ENCODE data around the gene LIN52. TPM values are rescaled to one million over a fixed set of nuclear protein-coding genes. Genes with fewer than 3 reads are reported as not detected.

Gene LIN52
- total RNA-seq, 6 experiments from 2014 or later: 9.8 to 12.1 (median 10.1) TPM

- Mint-ChIP-seq H3K36me3 (ENCODE audit: low read depth) (no peaks in the 10 kb centered on the region), H3K27me3 (ENCODE audit: insufficient read depth) (peaks cover 32% of the 10 kb centered on the region), H3K4me3 (no peak overlapping the region), H3K27ac (no peak overlapping the region), H3K4me1 (ENCODE audit: low read depth) (no peaks in the 10 kb centered on the region), H3K9me3 (no peaks in the 10 kb centered on the region)
- DNase-seq: no peak
- no peak for TF ChIP-seq CTCF (IDR thresholded peaks at IDR 0.05)
Observed at GRCh38 chr14:74219277-74220205, 134.8 kb downstream of the LIN52 start.

- H3K27ac Mint-ChIP-seq: no peak overlapping the region
- TF ChIP-seq CTCF (IDR thresholded peaks at IDR 0.05): no peak
- no peak overlapping the region for H3K4me3 Mint-ChIP-seq
- H3K27me3 Mint-ChIP-seq (ENCODE audit: insufficient read depth): peaks cover 32% of the 10 kb centered on the region
- no peaks in the 10 kb centered on the region for H3K9me3 Mint-ChIP-seq
- no peak for DNase-seq
- no peaks in the 10 kb centered on the region for H3K4me1 Mint-ChIP-seq (ENCODE audit: low read depth)
- H3K36me3 Mint-ChIP-seq (ENCODE audit: low read depth): no peaks in the 10 kb centered on the region
Observed at GRCh38 chr14:74220991-74221390, 136.2 kb downstream of the LIN52 start.

- H3K27ac Mint-ChIP-seq: no peak overlapping the region
- DNase-seq: no peak
- TF ChIP-seq CTCF (IDR thresholded peaks at IDR 0.05): no peak
- no peaks in the 10 kb centered on the region for H3K9me3 Mint-ChIP-seq
- peaks cover 31% of the 10 kb centered on the region for H3K27me3 Mint-ChIP-seq (ENCODE audit: insufficient read depth)
- H3K4me3 Mint-ChIP-seq: no peak overlapping the region
- H3K4me1 Mint-ChIP-seq (ENCODE audit: low read depth): no peaks in the 10 kb centered on the region
- H3K36me3 Mint-ChIP-seq (ENCODE audit: low read depth): no peaks in the 10 kb centered on the region
Observed at GRCh38 chr14:74221741-74222140, 137.0 kb downstream of the LIN52 start.

- no peak for DNase-seq
- Mint-ChIP-seq H3K27ac (no peak overlapping the region), H3K9me3 (no peaks in the 10 kb centered on the region), H3K27me3 (ENCODE audit: insufficient read depth) (peaks cover 41% of the 10 kb centered on the region), H3K4me1 (ENCODE audit: low read depth) (no peaks in the 10 kb centered on the region), H3K36me3 (ENCODE audit: low read depth) (no peaks in the 10 kb centered on the region), H3K4me3 (no peak overlapping the region)
- no peak for TF ChIP-seq CTCF (IDR thresholded peaks at IDR 0.05)
Observed at GRCh38 chr14:74223016-74223415, 138.3 kb downstream of the LIN52 start.

GRCh38 chr14:74231784-74232183, 147.0 kb downstream of the LIN52 start:
- Mint-ChIP-seq H3K4me3 (no peak overlapping the region), H3K36me3 (ENCODE audit: low read depth) (peaks cover 11% of the 10 kb centered on the region), H3K27me3 (ENCODE audit: insufficient read depth) (peaks cover 62% of the 10 kb centered on the region), H3K9me3 (peaks cover 18% of the 10 kb centered on the region), H3K4me1 (ENCODE audit: low read depth) (no peaks in the 10 kb centered on the region), H3K27ac (no peak overlapping the region)
- no peak for DNase-seq
- no peak for TF ChIP-seq CTCF (IDR thresholded peaks at IDR 0.05)

Data from HFFc6 (cell line).